GM12874 (cell line): Measurements from ENCODE around the gene REXO1.

Experiments used
- CTCF ChIP-seq: IDR thresholded peaks from 2 replicates; pipeline ENCODE4 v1.5.1; 2011; ENCODE audit warnings: low read depth, mild to moderate bottlenecking, control low read depth, low read length, moderate library complexity; ENCODE audit not compliant: insufficient read depth

The REXO1 gene

GRCh38 chr19:1782521-1782920, 65.8 kb downstream of the REXO1 start:
- TF ChIP-seq CTCF = no peak

- no peak for TF ChIP-seq CTCF
These were observed 67.9 kb downstream of the REXO1 start for GRCh38 chr19:1780272-1780958.

GRCh38 chr19:1779574-1779973, 68.7 kb downstream of the REXO1 start:
- no peak for TF ChIP-seq CTCF

GRCh38 chr19:1777149-1777548, 71.1 kb downstream of the REXO1 start:
- no peak for TF ChIP-seq CTCF

GRCh38 chr19:1776606-1777147, 71.6 kb downstream of the REXO1 start:
- no peak for TF ChIP-seq CTCF

GRCh38 chr19:1775951-1776605, 72.2 kb downstream of the REXO1 start:
- no peak for TF ChIP-seq CTCF

GRCh38 chr19:1774989-1775772, 73.1 kb downstream of the REXO1 start:
- TF ChIP-seq CTCF = peak; percentile 46; the same call in 1 of the 2 replicates
